HG03108 (cell line): ENCODE measurements around the gene NDUFAB1.
"Not testable (repeated sequence)": the region's sequence is repeated elsewhere in the genome, so short reads cannot be mapped to it uniquely, and the experiment has no call there.

Experiments used
- ATAC-seq: cut with Tn5 transposase; IDR thresholded peaks from one replicate; pipeline ENCODE4 v1.9.1; 2021; ENCODE audit warnings: moderate library complexity; ENCODE audit not compliant: unreplicated experiment

The NDUFAB1 gene

GRCh38 chr16:23584186-23585076, 11.7 kb downstream of the NDUFAB1 start:
- ATAC-seq: no peak

DNA sequence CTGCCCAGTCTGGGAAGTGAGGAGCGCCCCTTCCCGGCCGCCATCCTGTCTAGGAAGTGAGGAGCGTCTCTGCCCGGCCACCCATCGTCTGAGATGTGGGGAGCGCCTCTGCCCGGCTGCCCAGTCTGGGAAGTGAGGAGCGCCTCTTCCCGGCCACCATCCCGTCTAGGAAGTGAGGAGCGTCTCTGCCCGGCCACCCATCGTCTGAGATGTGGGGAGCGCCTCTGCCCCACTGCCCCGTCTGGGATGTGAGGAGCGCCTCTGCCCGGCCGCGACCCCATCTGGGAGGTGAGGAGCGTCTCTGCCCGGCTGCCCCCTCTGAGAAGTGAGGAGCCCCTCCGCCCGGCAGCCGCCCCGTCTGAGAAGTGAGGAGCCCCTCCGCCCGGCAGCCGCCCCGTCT, 12.8 kb downstream of the NDUFAB1 start:
- not testable (repeated sequence) for ATAC-seq

- ATAC-seq: no peak
Observed at GRCh38 chr16:23581764-23582163, 14.4 kb downstream of the NDUFAB1 start.

- no peak for ATAC-seq
Observed at GRCh38 chr16:23580391-23580790, 15.7 kb downstream of the NDUFAB1 start.

DNA sequence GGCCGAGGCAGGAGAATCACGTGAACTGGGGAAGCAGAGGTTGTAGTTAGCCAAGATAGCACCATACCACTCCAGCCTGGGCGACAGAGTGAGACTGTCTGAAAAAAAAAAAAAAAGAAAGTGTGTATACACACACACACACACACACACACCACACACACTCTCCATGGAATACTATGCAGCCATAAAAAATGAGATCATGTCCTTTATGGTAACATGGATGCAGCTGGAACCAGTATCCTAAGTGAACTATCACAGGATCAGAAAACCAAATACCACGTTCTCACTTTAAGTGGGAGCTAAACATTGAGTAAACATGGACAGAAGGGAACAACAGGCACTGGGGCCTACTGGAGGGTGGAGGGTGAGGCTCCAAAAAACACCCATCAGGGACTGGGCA, 16.7 kb downstream of the NDUFAB1 start:
- no peak for ATAC-seq

DNA sequence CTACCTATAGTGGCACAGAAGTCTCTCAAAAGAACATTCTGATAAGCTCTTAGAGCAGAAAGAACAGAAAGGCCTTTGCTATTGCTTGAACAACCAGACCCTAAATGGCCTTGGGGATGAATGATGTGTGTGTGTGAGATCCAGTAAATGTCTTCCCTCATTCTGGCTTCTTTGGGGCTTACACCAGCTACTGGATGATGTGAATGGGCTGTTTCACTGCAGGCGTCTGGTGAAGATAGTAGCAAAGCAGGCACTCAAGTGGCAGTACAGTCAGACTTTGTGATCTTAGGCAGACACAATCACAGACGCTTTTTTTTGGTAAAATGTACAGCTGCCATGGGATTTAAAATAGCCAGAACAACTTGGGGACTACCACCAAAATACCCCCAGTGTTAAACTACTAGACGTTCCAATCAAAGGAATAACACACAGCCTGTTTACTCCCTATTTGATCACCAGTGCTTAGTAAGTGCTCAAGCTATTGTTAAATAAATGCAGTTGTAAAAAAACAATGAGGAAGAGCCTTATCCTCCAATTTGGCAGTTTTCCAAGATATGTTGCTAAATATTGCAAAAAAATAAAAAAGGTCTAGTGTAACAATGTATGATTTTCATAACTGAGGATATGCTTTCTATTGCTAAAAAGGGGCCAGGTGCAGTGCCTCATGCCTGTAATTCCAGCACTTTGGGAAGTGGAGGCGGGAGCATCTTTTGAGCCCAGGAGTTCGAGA, 17.9 kb downstream of the NDUFAB1 start:
- ATAC-seq: no peak

DNA sequence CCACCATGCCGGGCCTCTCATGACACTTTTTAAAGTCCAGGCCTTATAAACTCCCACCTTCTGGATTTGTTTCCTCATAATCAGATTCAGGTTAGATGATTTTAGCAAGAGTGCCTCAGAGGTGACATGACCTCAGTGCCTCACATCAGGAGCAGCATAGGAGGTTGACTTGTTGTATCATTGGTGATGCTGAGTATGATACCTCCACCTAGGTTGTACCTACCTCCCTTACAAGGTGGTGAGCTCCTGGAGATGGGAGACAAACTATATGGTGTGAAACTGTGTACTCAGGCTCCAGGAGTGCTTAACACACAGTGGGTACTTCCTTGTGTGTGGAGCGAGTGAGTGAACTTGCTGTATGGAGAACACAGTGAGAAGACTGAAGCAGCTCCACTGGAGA, 18.6 kb downstream of the NDUFAB1 start:
- no peak for ATAC-seq

DNA sequence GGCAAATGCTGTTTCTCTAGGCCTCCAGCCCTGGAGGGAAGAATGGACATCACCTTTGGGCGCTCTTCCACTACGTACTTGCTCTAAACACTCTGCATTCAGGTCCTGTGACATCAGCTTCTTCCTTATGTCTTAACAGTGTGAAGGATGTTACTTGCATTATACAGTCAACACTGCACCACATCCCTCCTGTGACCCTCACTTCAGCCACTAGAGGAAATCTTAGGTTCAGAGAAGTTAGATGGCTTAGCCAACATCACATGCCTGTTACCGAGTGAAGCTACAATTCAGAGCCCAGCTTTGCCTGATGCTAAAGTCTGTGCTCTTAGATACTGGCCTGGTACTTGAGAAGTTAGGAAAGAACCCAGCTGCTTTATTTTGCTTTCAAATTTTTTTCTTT, 20.3 kb downstream of the NDUFAB1 start:
- no peak for ATAC-seq

DNA sequence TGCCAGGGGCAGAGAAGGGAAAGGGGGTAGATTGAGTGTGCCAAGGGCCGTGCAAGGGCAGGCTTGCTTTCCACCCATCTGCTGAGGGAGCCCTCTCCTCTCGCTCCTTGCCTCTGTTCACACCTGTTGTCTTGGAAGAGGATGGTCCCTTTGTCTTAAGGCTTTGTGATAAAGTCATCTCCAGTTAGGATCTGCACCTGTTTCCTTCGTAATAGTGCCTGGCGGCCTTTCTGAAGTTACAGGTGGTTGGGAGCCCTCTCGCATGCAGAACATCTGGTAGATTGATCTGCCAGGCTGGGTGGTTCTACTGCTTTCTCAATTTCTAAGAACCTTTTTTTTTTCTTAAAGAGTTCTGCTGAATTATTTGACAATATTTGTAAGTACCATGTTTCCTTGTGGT, 22.3 kb downstream of the NDUFAB1 start:
- ATAC-seq: no peak

DNA sequence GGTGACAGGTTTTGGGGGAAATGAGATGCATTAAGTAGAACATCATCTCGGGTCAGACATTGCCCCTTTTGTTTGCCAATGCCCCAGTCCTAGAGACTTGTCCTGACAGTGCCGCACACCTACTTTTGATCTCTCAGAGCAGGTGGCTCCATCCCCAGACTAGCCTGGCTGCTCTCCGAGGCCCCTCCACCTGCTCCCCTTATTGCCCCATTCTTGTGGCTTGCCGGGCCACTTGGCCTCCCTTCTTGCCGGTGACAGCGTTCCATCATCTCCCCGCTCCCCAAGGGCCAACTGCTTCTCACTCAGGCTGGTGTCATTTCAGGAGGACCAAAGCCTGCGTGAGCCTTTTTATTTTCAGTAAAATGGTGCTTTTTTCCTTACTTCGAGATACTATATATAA, 23.7 kb downstream of the NDUFAB1 start:
- no peak for ATAC-seq

- ATAC-seq: no peak
Observed at GRCh38 chr16:23571895-23572294, 24.2 kb downstream of the NDUFAB1 start.

DNA sequence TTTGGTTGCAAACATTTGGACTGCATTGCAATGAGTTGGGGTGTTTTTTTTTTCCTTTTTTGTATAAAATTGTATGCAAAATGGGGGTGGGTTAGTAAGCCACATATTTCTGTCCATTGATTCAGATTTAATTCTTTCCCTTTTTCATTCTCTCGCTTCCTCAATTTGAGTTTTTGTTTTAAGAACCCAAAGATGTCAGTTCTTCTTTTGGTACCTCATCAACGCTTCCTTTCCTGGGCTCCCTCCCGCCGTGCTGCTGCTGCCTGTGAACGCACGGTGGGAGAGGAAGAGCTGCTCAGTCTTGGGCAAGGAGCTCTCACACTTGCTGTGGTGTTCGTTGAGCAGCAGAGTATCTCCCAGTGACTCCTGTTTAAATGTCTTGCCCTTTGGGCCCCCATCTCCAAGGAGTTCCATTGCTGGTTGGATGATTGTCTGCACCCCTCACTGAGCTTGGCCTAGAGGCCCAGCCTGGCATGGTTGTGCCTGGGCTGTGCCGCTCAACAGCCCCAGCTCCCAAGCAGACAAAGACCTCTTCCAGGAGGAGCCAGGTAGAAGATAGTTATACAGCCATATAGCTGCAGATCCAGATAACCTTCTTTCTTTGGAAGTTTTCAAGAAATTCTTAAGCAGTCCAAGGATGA, 25.0 kb downstream of the NDUFAB1 start:
- ATAC-seq: no peak

DNA sequence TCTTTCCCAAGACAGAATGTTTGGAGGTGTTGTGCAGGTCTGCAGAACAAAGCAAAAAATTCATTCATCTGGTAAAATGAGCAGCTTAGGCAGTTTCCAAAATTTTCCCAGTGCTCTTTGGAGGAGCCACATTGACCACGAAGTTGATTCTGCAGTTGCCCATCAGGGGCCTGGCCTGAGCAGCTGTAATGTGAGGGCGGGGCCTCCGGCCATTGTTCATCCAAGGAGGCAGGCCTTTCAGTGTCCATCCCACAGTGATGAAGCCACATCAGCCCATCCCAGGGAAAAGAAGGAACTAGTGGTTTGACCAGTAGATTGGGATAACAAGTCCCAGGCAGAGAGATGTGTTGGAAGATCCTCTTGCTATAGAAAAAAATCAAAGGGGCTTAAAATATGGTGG, 28.5 kb downstream of the NDUFAB1 start:
- no peak for ATAC-seq

GRCh38 chr16:23566724-23567123, 29.4 kb downstream of the NDUFAB1 start:
- ATAC-seq: no peak

GRCh38 chr16:23564575-23565363, 31.3 kb downstream of the NDUFAB1 start:
- ATAC-seq: no peak

DNA sequence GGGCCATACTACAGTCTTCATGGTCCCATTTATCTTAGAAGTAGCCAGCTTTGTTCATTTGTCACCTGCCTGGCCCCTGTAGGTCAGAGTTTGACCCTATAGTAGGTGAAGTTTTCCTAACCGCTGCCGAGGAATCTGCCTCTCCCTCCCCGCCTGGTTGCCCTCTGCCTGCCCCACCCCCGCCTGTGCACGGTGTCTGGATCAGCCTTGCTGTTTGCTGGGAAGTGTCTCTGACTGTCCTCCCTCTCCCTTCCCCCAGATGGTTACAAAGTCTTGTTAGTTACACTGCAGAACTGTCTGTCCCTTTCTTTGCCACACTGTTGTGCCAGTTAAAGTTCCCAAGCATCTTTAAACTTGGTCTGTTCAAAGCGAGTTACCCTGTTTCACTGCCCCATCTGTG, 32.9 kb downstream of the NDUFAB1 start:
- ATAC-seq: no peak

DNA sequence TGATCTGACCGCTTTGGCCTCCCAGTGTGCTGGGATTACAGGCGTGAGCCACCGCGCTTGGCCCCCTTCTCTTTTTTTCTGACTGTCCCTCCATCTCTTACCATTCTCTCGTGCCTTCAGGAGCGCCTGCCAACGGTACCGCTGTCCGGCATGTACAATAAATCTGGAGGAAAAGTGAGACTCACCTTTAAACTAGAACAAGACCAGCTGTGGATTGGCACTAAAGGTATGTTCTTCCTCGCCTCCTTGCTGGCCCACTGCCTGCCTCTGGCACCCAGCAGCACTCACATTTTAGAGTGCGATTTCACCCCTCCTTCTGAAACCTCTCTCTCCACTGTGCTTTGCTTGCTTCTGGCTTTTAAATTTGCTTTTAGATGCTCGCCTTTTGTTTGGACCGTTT, 33.6 kb downstream of the NDUFAB1 start:
- no peak for ATAC-seq

DNA sequence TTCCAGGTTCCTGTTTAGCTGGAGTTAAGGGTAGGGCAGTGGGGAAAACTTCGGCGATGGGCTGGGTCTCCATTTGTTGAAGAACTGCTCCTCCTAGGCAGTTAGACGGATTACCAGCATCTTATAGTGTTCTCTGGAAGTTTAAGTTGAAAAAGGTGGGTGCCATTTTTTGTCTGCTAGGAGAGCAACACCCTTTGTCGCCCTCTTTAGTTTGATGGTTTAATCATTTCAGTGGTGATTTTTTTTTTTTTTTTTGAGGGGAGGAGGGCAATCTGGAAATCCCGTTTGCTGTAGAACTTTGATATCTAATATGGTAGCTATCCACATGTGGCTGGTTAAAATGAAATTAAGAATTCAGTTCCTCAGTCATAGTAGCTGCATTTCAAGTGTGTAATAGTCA, 34.5 kb downstream of the NDUFAB1 start:
- no peak for ATAC-seq

GRCh38 chr16:23557779-23558702, 38.1 kb downstream of the NDUFAB1 start:
- ATAC-seq: peak; percentile 1
